Limb (tissue), 2 donors: ENCODE results near the gene KDM6B.
"Not testable (repeated sequence)": the region's sequence is repeated elsewhere in the genome, so short reads cannot be mapped to it uniquely, and the experiment has no call there.

ENCODE experiments used
- DNase-seq, 2 donors: peaks; one replicate each; pipeline ENCODE4 v3.0.0-alpha.2; 2016; ENCODE audit errors: extremely low spot score in 2 of 2

KDM6B gene

GRCh38 chr17:7833795-7834541, at the start of gene KDM6B:
Gene KDM6B (plus strand): TSS chr17:7834217. CDS start chr17:7845555, 11,338 bp downstream.
- peak; percentile 91 to 93 for DNase-seq

- no peak for DNase-seq
Measured at GRCh38 chr17:7786866-7787265, 47.2 kb upstream of the KDM6B start.

- DNase-seq: no peak
Measured at GRCh38 chr17:7789131-7789530, 44.9 kb upstream of the KDM6B start.

GRCh38 chr17:7790150-7790549, 43.9 kb upstream of the KDM6B start:
- no peak for DNase-seq

GRCh38 chr17:7792611-7793010, 41.4 kb upstream of the KDM6B start:
- no peak for DNase-seq

GRCh38 chr17:7794075-7794663, 39.8 kb upstream of the KDM6B start:
- no peak for DNase-seq

GRCh38 chr17:7797976-7798375, 36.0 kb upstream of the KDM6B start:
- DNase-seq: no peak

- DNase-seq: no peak
Measured at GRCh38 chr17:7798839-7799238, 35.2 kb upstream of the KDM6B start.

- no peak for DNase-seq
Measured at GRCh38 chr17:7803981-7804380, 30.0 kb upstream of the KDM6B start.

- DNase-seq: no peak
Measured at GRCh38 chr17:7806587-7806986, 27.4 kb upstream of the KDM6B start.

- DNase-seq: no peak
Measured at GRCh38 chr17:7807206-7807605, 26.8 kb upstream of the KDM6B start.

- no peak for DNase-seq
Measured at GRCh38 chr17:7809086-7809790, 24.8 kb upstream of the KDM6B start.

- DNase-seq: not testable (repeated sequence)
Measured at GRCh38 chr17:7809791-7810343, 24.1 kb upstream of the KDM6B start.

GRCh38 chr17:7811251-7811650, 22.8 kb upstream of the KDM6B start:
- DNase-seq: no peak

GRCh38 chr17:7814969-7815368, 19.0 kb upstream of the KDM6B start:
- no peak for DNase-seq

- no peak for DNase-seq
Measured at GRCh38 chr17:7816926-7817642, 16.9 kb upstream of the KDM6B start.

- DNase-seq: no peak
Measured at GRCh38 chr17:7817643-7817964, 16.4 kb upstream of the KDM6B start.

GRCh38 chr17:7818026-7818425, 16.0 kb upstream of the KDM6B start:
- DNase-seq: no peak

- no peak for DNase-seq
Measured at GRCh38 chr17:7818746-7819645, 15.0 kb upstream of the KDM6B start.

GRCh38 chr17:7820231-7820630, 13.8 kb upstream of the KDM6B start:
- no peak for DNase-seq

- no peak for DNase-seq
Measured at GRCh38 chr17:7822126-7822525, 11.9 kb upstream of the KDM6B start.
